Neuronal stem cell (in vitro differentiated cells): ENCODE data around the gene KCNAB1.

Experiments
- DNase-seq: peaks from one replicate; pipeline ENCODE4 v3.0.0-alpha.2; 2013; ENCODE audit warnings: low spot score
- H2AFZ ChIP-seq: one replicate; pipeline ENCODE4 v1.6.1; 2013; ENCODE audit warnings: mild to moderate bottlenecking, low read length, inconsistent platforms
- H2AK5ac ChIP-seq: 2 replicates; pipeline ENCODE4 v1.6.1; 2013; ENCODE audit warnings: low read depth, mild to moderate bottlenecking, inconsistent platforms, low read length, moderate library complexity, mixed read lengths
- H2BK120ac ChIP-seq: 2 replicates; pipeline ENCODE4 v1.6.1; 2013; ENCODE audit warnings: low read depth, mild to moderate bottlenecking, inconsistent platforms, low read length, moderate library complexity, mixed read lengths
- H2BK12ac ChIP-seq: one replicate; pipeline ENCODE4 v1.6.1; 2013; ENCODE audit warnings: low read length, inconsistent platforms
- H2BK15ac ChIP-seq: 2 replicates; pipeline ENCODE4 v1.6.1; 2013; ENCODE audit warnings: mild to moderate bottlenecking, low read length, inconsistent platforms, mixed read lengths
- H2BK5ac ChIP-seq: one replicate; pipeline ENCODE4 v1.6.1; 2013; ENCODE audit warnings: inconsistent platforms, mild to moderate bottlenecking, low read length, moderate library complexity
- H3K14ac ChIP-seq: one replicate; pipeline ENCODE4 v1.6.1; 2013; ENCODE audit warnings: low read length, inconsistent platforms
- H3K18ac ChIP-seq: 2 replicates; pipeline ENCODE4 v1.6.1; 2013; ENCODE audit warnings: low read length, inconsistent platforms
- H3K23ac ChIP-seq: 2 replicates; pipeline ENCODE4 v1.6.1; 2013; ENCODE audit warnings: low read depth, mild to moderate bottlenecking, mixed read lengths, low read length, inconsistent platforms; ENCODE audit not compliant: poor library complexity
- H3K27ac ChIP-seq: replicated peaks from 3 replicates; pipeline ENCODE4 v1.5.1; 2013; ENCODE audit warnings: low read length, inconsistent platforms
- H3K27me3 ChIP-seq, 3 experiments: 2 replicates each; pipeline ENCODE4 v1.6.1; 2013; ENCODE audit warnings: low read length in 3 of 3, mild to moderate bottlenecking in 2 of 3, inconsistent platforms in 1 of 3, low read depth in 1 of 3, mixed read lengths in 1 of 3, moderate library complexity in 1 of 3; ENCODE audit not compliant: control insufficient read depth in 3 of 3, insufficient read depth in 3 of 3
- H3K36me3 ChIP-seq, 2 donors: replicated peaks in 1 of 2; 2 replicates each; pipeline ENCODE4 v1.6.1; 2013; ENCODE audit warnings: low read length in 2 of 2; ENCODE audit not compliant: control insufficient read depth in 2 of 2, insufficient read depth in 2 of 2
- H3K4ac ChIP-seq: 2 replicates; pipeline ENCODE4 v1.6.1; 2013; ENCODE audit warnings: inconsistent platforms, mild to moderate bottlenecking, low read length, moderate library complexity
- H3K4me1 ChIP-seq, 2 donors: 1 replicate in 1 of 2; 2 replicates in 1 of 2; pipeline ENCODE4 v1.6.1; 2013; ENCODE audit warnings: low read length in 2 of 2, low read depth in 1 of 2; ENCODE audit not compliant: control insufficient read depth in 2 of 2, insufficient read depth in 1 of 2
- H3K4me2 ChIP-seq: one replicate; pipeline ENCODE4 v1.6.1; 2013; ENCODE audit warnings: mild to moderate bottlenecking, low read length, inconsistent platforms; ENCODE audit not compliant: insufficient read depth, poor library complexity, severe bottlenecking
- H3K4me3 ChIP-seq, 2 donors: 2 replicates each; pipeline ENCODE4 v1.5.1; 2013; ENCODE audit warnings: low read length in 2 of 2, mild to moderate bottlenecking in 2 of 2, inconsistent platforms in 1 of 2, moderate library complexity in 1 of 2
- H3K79me1 ChIP-seq: one replicate; pipeline ENCODE4 v1.6.1; 2013; ENCODE audit warnings: low read depth, mild to moderate bottlenecking, inconsistent platforms, low read length, moderate library complexity
- H3K9ac ChIP-seq: one replicate; pipeline ENCODE4 v1.6.1; 2013; ENCODE audit warnings: mild to moderate bottlenecking, low read depth, low read length, inconsistent platforms; ENCODE audit not compliant: poor library complexity
- H3K9me3 ChIP-seq, 2 donors: replicated peaks in 1 of 2; 2 replicates each; pipeline versions ENCODE3 to v1.6.1; 2013; ENCODE audit warnings: low read length in 2 of 2, mild to moderate bottlenecking in 2 of 2, inconsistent platforms in 1 of 2, low read depth in 1 of 2, mixed read lengths in 1 of 2, moderate library complexity in 1 of 2; ENCODE audit not compliant: control insufficient read depth in 2 of 2, insufficient read depth in 1 of 2
- H4K8ac ChIP-seq: one replicate; pipeline ENCODE4 v1.6.1; 2013; ENCODE audit warnings: low read depth, mild to moderate bottlenecking, inconsistent platforms, low read length, moderate library complexity
- H4K91ac ChIP-seq: one replicate; pipeline ENCODE4 v1.6.1; 2013; ENCODE audit warnings: low read length, low read depth, mild to moderate bottlenecking, inconsistent platforms; ENCODE audit not compliant: poor library complexity
- WGBS, 2 donors: extraction: QIAGEN DNeasy Blood & Tissue Kit; methylation state at CpG; one replicate each; pipeline ENCODE4 v1.1.7; 2013; ENCODE audit warnings: missing lambda C conversion rate in 2 of 2, mixed read lengths in 1 of 2; ENCODE audit not compliant: insufficient read length in 2 of 2, insufficient replicate concordance in 1 of 2; ENCODE audit errors: extremely low coverage in 2 of 2; 5-methylcytosine and 5-hydroxymethylcytosine counted together

KCNAB1 gene

DNA sequence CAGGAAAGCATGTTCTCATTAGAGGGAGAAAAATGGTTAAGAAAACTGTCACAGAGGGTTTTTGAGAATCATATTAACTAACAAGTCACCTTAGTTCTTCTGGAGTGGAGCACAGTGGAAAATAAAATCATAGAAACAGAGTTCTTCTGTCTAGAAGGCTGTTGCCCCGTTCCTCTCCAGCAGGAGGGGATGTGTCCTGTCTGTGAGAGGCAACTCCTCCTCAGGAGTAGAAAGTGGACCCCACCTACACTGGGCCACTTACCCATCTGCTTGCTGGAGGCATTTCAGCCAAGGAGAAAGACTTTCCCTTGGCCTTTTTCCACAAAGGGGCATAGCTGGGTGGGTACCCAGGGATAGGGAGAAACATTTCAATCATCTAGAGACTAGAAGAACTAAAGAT, 327.9 kb downstream of the KCNAB1 start:
- H3K4me1 ChIP-seq: peaks cover 0 to under 1% of the 10 kb centered on the region in 2 donors

DNA sequence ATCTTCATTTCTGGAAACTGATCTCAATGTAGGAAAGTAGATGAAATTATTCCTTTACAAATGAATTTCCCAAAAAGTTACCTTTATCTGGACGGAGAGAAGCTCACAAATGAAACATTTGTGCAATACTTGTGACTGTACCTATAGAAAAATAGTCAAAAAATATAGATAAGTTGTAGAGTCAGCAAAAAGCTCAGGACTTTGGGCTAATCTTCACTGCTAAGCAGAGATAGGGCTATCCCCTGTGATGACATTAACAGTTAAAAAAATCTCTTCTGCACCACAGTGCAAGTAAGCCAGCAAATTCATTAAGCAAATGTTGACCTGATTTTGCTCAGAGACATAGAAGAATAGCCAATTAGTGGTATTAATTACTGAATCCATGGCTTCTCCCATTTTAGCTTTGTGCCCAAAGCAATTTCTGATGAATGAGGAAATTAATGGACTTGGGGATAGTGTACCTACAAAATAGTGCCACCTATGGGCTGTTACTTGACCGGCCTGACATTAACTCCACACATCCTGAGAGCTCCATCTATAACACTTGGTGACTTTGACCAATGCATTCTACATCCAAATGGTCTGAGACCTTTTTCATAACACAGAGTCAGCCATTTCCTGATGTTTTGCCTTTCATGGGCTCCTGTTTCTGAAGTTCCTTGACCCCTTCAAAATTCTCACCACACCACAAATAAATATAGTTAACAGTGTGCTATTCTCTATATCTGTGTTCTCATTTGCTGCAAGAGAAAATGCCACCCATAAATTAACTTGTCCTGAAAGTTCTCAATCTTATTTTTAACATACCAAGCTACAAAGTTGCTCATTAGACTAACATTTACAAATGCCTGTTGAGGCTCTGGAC, 329.6 kb downstream of the KCNAB1 start:
- Histone ChIP-seq H2AFZ (no peak overlapping the region), H3K9ac (no peak overlapping the region), H3K27me3 (peaks cover 0 to 4% (median 0%) of the 10 kb centered on the region in 3 experiments), H3K4me2 (no peak overlapping the region), H2BK15ac (no peak overlapping the region), H3K23ac (no peak overlapping the region), H3K14ac (no peak overlapping the region), H3K36me3 (no peaks in the 10 kb centered on the region), H3K4ac (no peak overlapping the region), H3K4me3 (no peak overlapping the region), H3K9me3 (no peaks in the 10 kb centered on the region), H4K91ac (no peak overlapping the region), H2BK5ac (no peak overlapping the region), H3K4me1 (no peaks in the 10 kb centered on the region), H4K8ac (no peak overlapping the region), H3K18ac (no peak overlapping the region), H2AK5ac (no peak overlapping the region), H3K27ac (no peak overlapping the region), H3K79me1 (no peaks in the 10 kb centered on the region), H2BK12ac (no peak overlapping the region), H2BK120ac (no peak overlapping the region)
- WGBS, 2 donors: no CpG with 5 or more reads among the region's 2 CpGs
- DNase-seq: no peak

More for the DNA sequence above, 327.9 kb downstream of the KCNAB1 start:
- no peak overlapping the region for H2AK5ac ChIP-seq
- no peaks in the 10 kb centered on the region for H3K79me1 ChIP-seq
- H2AFZ ChIP-seq: no peak overlapping the region
- no peak overlapping the region for H3K4me2 ChIP-seq
- H3K4ac ChIP-seq: no peak overlapping the region
- H3K9ac ChIP-seq: no peak overlapping the region
- H2BK120ac ChIP-seq: no peak overlapping the region
- no CpG with 5 or more reads among the region's 1 CpG for WGBS, 2 donors
- no peak overlapping the region for H2BK12ac ChIP-seq
- peaks cover 0 to 4% (median 0%) of the 10 kb centered on the region in 3 experiments for H3K27me3 ChIP-seq
- H3K23ac ChIP-seq: no peak overlapping the region
- H3K9me3 ChIP-seq: no peaks in the 10 kb centered on the region
- H3K27ac ChIP-seq: no peak overlapping the region
- H2BK5ac ChIP-seq: no peak overlapping the region
- no peak overlapping the region for H3K18ac ChIP-seq
- H3K36me3 ChIP-seq: no peaks in the 10 kb centered on the region
- no peak overlapping the region for H2BK15ac ChIP-seq
- no peak overlapping the region for H3K4me3 ChIP-seq
- H4K91ac ChIP-seq: no peak overlapping the region
- no peak overlapping the region for H3K14ac ChIP-seq
- no peak for DNase-seq
- no peak overlapping the region for H4K8ac ChIP-seq

DNA sequence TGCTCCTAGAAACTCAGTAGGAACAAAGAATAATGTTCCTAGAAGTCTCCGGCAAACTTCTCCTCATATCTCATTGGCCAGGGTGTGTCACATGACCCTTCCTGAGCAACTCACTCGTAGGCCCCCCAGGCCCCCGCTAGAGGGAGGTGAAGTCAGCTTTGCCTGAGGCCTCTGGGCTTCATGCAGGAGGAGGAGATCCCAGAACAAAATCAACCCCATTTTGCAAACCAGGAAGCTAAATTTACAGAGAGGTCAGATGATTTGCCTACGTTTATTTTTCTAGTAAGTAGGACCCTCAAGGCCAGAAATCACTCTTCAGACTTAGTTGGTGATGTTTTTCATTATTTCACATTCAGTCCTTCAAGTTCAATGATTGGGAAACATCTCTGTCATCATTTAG, 335.5 kb downstream of the KCNAB1 start:
- Histone ChIP-seq H2BK5ac (no peak overlapping the region), H2BK15ac (no peak overlapping the region), H3K27ac (no peak overlapping the region), H3K4me1 (peaks cover 0 to 4% of the 10 kb centered on the region in 2 donors), H3K23ac (no peak overlapping the region), H4K8ac (no peak overlapping the region), H3K27me3 (peaks cover 0 to 4% (median 0%) of the 10 kb centered on the region in 3 experiments), H3K4me3 (no peak overlapping the region), H3K9me3 (no peaks in the 10 kb centered on the region), H3K4ac (no peak overlapping the region), H3K79me1 (no peaks in the 10 kb centered on the region), H2BK120ac (no peak overlapping the region), H2AK5ac (no peak overlapping the region), H2BK12ac (no peak overlapping the region), H2AFZ (peak overlapping the region; percentile 68), H4K91ac (no peak overlapping the region), H3K4me2 (no peak overlapping the region), H3K18ac (no peak overlapping the region), H3K9ac (no peak overlapping the region), H3K36me3 (no peaks in the 10 kb centered on the region), H3K14ac (no peak overlapping the region)
- WGBS, 2 donors: no CpG with 5 or more reads among the region's 4 CpGs
- peak; percentile 11 for DNase-seq

DNA sequence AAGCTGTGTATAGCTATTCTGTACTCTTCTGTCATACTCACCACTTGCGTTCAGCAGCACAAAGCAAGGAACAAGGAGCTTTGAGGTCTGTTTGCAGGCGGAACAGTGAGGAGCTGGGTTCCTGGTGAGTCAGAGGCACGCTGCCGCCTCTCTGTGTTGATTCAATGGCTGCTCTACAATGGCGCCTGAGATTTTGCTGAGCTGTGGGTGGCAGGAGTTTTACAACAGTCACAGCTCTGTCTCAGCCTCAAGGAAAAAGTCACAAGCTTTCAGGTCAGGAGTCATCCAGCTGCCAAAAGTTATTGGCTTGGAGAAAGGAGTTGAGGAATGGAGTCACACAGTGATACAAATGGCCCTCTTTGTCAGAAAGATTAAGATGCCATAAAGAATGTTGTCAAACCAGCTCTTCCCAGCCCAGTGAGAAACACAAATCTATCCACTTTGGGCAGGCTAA, 336.4 kb downstream of the KCNAB1 start:
- H3K4me3 ChIP-seq: no peak overlapping the region
- H2BK5ac ChIP-seq: no peak overlapping the region
- no peaks in the 10 kb centered on the region for H3K9me3 ChIP-seq
- H3K18ac ChIP-seq: no peak overlapping the region
- no peak overlapping the region for H2BK12ac ChIP-seq
- H3K27me3 ChIP-seq: peaks cover 0 to under 1% (median 0%) of the 10 kb centered on the region in 3 experiments
- H2BK120ac ChIP-seq: no peak overlapping the region
- no peak overlapping the region for H4K8ac ChIP-seq
- H3K9ac ChIP-seq: no peak overlapping the region
- no peak overlapping the region for H2AK5ac ChIP-seq
- no peak overlapping the region for H2BK15ac ChIP-seq
- DNase-seq: peak; percentile 51
- H3K36me3 ChIP-seq: no peaks in the 10 kb centered on the region
- no peak overlapping the region for H4K91ac ChIP-seq
- no peak overlapping the region for H3K27ac ChIP-seq
- no peak overlapping the region for H3K23ac ChIP-seq
- no peaks in the 10 kb centered on the region for H3K79me1 ChIP-seq
- peaks cover 0 to 4% of the 10 kb centered on the region in 2 donors for H3K4me1 ChIP-seq
- no peak overlapping the region for H3K4me2 ChIP-seq
- no peak overlapping the region for H3K4ac ChIP-seq
- no CpG with 5 or more reads among the region's 5 CpGs for WGBS, 2 donors
- H2AFZ ChIP-seq: peak overlapping the region; percentile 68
- H3K14ac ChIP-seq: no peak overlapping the region
